Parathyroid adenoma (tissue), 2 donors: ENCODE measurements around the gene SATB2.

ENCODE experiments used
- H2AFZ ChIP-seq: fragments of 300-600 bp; sonication (generic); one replicate; pipeline ENCODE4 v1.7.0; 2017; ENCODE audit warnings: antibody characterized with exemption, mild to moderate bottlenecking
- H3K27ac ChIP-seq: fragments of 300-600 bp; sonication (generic); one replicate; pipeline ENCODE4 v1.7.0; 2017
- H3K27me3 ChIP-seq: fragments of 300-600 bp; sonication (generic); one replicate; pipeline ENCODE4 v1.7.0; 2017; ENCODE audit warnings: low read length; ENCODE audit not compliant: control insufficient read depth, insufficient read depth
- H3K36me3 ChIP-seq: fragments of 300-600 bp; sonication (generic); one replicate; pipeline ENCODE4 v1.7.0; 2017; ENCODE audit warnings: low read length; ENCODE audit not compliant: control insufficient read depth, insufficient read depth
- H3K4me1 ChIP-seq: fragments of 300-600 bp; sonication (generic); one replicate; pipeline ENCODE4 v1.7.0; 2017; ENCODE audit warnings: control low read depth
- H3K4me2 ChIP-seq: fragments of 300-600 bp; sonication (generic); one replicate; pipeline ENCODE4 v1.7.0; 2017; ENCODE audit warnings: low read length
- H3K4me3 ChIP-seq: fragments of 300-600 bp; sonication (generic); one replicate; pipeline ENCODE4 v1.7.0; 2017; ENCODE audit warnings: low read depth, low read length
- H3K79me2 ChIP-seq: fragments of 300-600 bp; sonication (generic); one replicate; pipeline ENCODE4 v1.7.0; 2017; ENCODE audit warnings: control low read depth
- H3K9ac ChIP-seq: fragments of 300-600 bp; sonication (generic); one replicate; pipeline ENCODE4 v1.7.0; 2017; ENCODE audit warnings: mild to moderate bottlenecking
- H3K9me3 ChIP-seq: fragments of 300-600 bp; sonication (generic); one replicate; pipeline ENCODE4 v1.7.0; 2017; ENCODE audit warnings: low read length; ENCODE audit not compliant: control insufficient read depth
- CTCF ChIP-seq: fragments of 300-600 bp; sonication (generic); IDR thresholded peaks from one replicate; pipeline ENCODE4 v1.7.0; 2017; ENCODE audit warnings: antibody characterized with exemption, mild to moderate bottlenecking
- donor health status: primary hyperparathyroidism.

Gene SATB2

GRCh38 chr2:199220920-199221319 is 236.8 kb downstream of the SATB2 start:
- no peak overlapping the region for H3K9ac ChIP-seq
- no peak overlapping the region for H2AFZ ChIP-seq
- no peaks in the 10 kb centered on the region for H3K4me1 ChIP-seq
- H3K79me2 ChIP-seq: no peaks in the 10 kb centered on the region
- no peaks in the 10 kb centered on the region for H3K36me3 ChIP-seq
- no peaks in the 10 kb centered on the region for H3K9me3 ChIP-seq
- no peak overlapping the region for H3K4me2 ChIP-seq
- TF ChIP-seq CTCF: no peak
- H3K27me3 ChIP-seq: no peaks in the 10 kb centered on the region
- H3K27ac ChIP-seq: no peak overlapping the region
- H3K4me3 ChIP-seq: no peak overlapping the region

GRCh38 chr2:199219551-199219950 is 238.2 kb downstream of the SATB2 start:
- Histone ChIP-seq H2AFZ (no peak overlapping the region), H3K4me3 (no peak overlapping the region), H3K4me2 (no peak overlapping the region), H3K9ac (no peak overlapping the region), H3K36me3 (no peaks in the 10 kb centered on the region), H3K4me1 (no peaks in the 10 kb centered on the region), H3K79me2 (no peaks in the 10 kb centered on the region), H3K27me3 (no peaks in the 10 kb centered on the region), H3K9me3 (no peaks in the 10 kb centered on the region), H3K27ac (no peak overlapping the region)
- no peak for TF ChIP-seq CTCF
